ENCODE measurements around the gene GARIN5B. TPM values are rescaled to one million over a fixed set of nuclear protein-coding genes. Genes with fewer than 3 reads are reported as not detected.

The GARIN5B gene
- total RNA-seq, 1 donor from 2014 or later, result not detected

GRCh38 chr19:55383279-55384130, 20.4 kb upstream of the GARIN5B start:
- TF ChIP-seq CTCF (IDR thresholded peaks at IDR 0.05; ENCODE audit: unreplicated experiment), result no peak
- peaks cover 38% of the 10 kb centered on the region for H3K27me3 Mint-ChIP-seq (ENCODE audit: unreplicated experiment)
- peaks cover 21% of the 10 kb centered on the region for H3K4me1 Mint-ChIP-seq (ENCODE audit: unreplicated experiment)
- H3K4me3 Mint-ChIP-seq (ENCODE audit: unreplicated experiment), result peak overlapping the region; percentile 81
- no peak overlapping the region for H3K27ac Mint-ChIP-seq (ENCODE audit: unreplicated experiment)
- no peaks in the 10 kb centered on the region for H3K9me3 Mint-ChIP-seq (ENCODE audit: unreplicated experiment)
- peak; percentile 54 for DNase-seq (ENCODE audit: low spot score)
- peaks cover 11% of the 10 kb centered on the region for H3K36me3 Mint-ChIP-seq (ENCODE audit: low read depth, unreplicated experiment)

- TF ChIP-seq CTCF (IDR thresholded peaks at IDR 0.05; ENCODE audit: unreplicated experiment), result no peak
- peak overlapping the region; percentile 72 for H3K4me3 Mint-ChIP-seq (ENCODE audit: unreplicated experiment)
- peaks cover 21% of the 10 kb centered on the region for H3K4me1 Mint-ChIP-seq (ENCODE audit: unreplicated experiment)
- peaks cover 37% of the 10 kb centered on the region for H3K27me3 Mint-ChIP-seq (ENCODE audit: unreplicated experiment)
- H3K36me3 Mint-ChIP-seq (ENCODE audit: low read depth, unreplicated experiment), result peaks cover 7% of the 10 kb centered on the region
- no peak for DNase-seq (ENCODE audit: low spot score)
- H3K9me3 Mint-ChIP-seq (ENCODE audit: unreplicated experiment), result no peaks in the 10 kb centered on the region
- no peak overlapping the region for H3K27ac Mint-ChIP-seq (ENCODE audit: unreplicated experiment)
Measured at GRCh38 chr19:55382522-55383054, 19.5 kb upstream of the GARIN5B start.

- H3K27ac Mint-ChIP-seq (ENCODE audit: unreplicated experiment), result no peak overlapping the region
- TF ChIP-seq CTCF (IDR thresholded peaks at IDR 0.05; ENCODE audit: unreplicated experiment), result no peak
- H3K9me3 Mint-ChIP-seq (ENCODE audit: unreplicated experiment), result no peaks in the 10 kb centered on the region
- DNase-seq (ENCODE audit: low spot score), result no peak
- peaks cover 19% of the 10 kb centered on the region for H3K4me1 Mint-ChIP-seq (ENCODE audit: unreplicated experiment)
- peaks cover 33% of the 10 kb centered on the region for H3K27me3 Mint-ChIP-seq (ENCODE audit: unreplicated experiment)
- H3K4me3 Mint-ChIP-seq (ENCODE audit: unreplicated experiment), result peak overlapping the region; percentile 13
- peaks cover 7% of the 10 kb centered on the region for H3K36me3 Mint-ChIP-seq (ENCODE audit: low read depth, unreplicated experiment)
Measured at GRCh38 chr19:55382013-55382412, 19.0 kb upstream of the GARIN5B start.

- peaks cover 27% of the 10 kb centered on the region for H3K27me3 Mint-ChIP-seq (ENCODE audit: unreplicated experiment)
- no peak overlapping the region for H3K27ac Mint-ChIP-seq (ENCODE audit: unreplicated experiment)
Measured at GRCh38 chr19:55379174-55379573, 16.1 kb upstream of the GARIN5B start.

More at GRCh38 chr19:55379174-55379573, 16.1 kb upstream of the GARIN5B start:
- TF ChIP-seq CTCF (IDR thresholded peaks at IDR 0.05; ENCODE audit: unreplicated experiment), result no peak
- H3K36me3 Mint-ChIP-seq (ENCODE audit: low read depth, unreplicated experiment), result no peaks in the 10 kb centered on the region
- no peak for DNase-seq (ENCODE audit: low spot score)
- H3K4me1 Mint-ChIP-seq (ENCODE audit: unreplicated experiment), result no peaks in the 10 kb centered on the region
- H3K9me3 Mint-ChIP-seq (ENCODE audit: unreplicated experiment), result no peaks in the 10 kb centered on the region
- no peak overlapping the region for H3K4me3 Mint-ChIP-seq (ENCODE audit: unreplicated experiment)
